Gastroesophageal sphincter (tissue), 4 donors: Measurements from ENCODE around the gene TRIM17. TPM values are rescaled to one million over a fixed set of nuclear protein-coding genes. Genes with fewer than 3 reads are reported as not detected.

Experiments used
- ATAC-seq: fragments of 150-250 bp; one replicate; pipeline ENCODE4 v1.9.1; 2016; ENCODE audit warnings: mild to moderate bottlenecking, moderate library complexity
- H3K27ac ChIP-seq, 4 donors: fragments of 200-600 bp; sonication (generic) in 3 of 4; 1 replicate in 3 of 4; 2 replicates in 1 of 4; pipeline ENCODE4 v1.5.1; 2016 to 2019
- H3K27me3 ChIP-seq: fragments of 200-600 bp; sonication (generic); one replicate; pipeline ENCODE4 v1.5.1; 2019
- H3K36me3 ChIP-seq, 2 donors: fragments of 200-600 bp; sonication (generic); one replicate each; pipeline ENCODE4 v1.5.1; 2019; ENCODE audit warnings: control low read depth in 1 of 2
- H3K4me1 ChIP-seq, 3 donors: fragments of 200-600 bp; sonication (generic); 1 replicate in 2 of 3; 2 replicates in 1 of 3; pipeline ENCODE4 v1.5.1; 2016 to 2019; ENCODE audit warnings: control low read depth in 2 of 3
- H3K4me3 ChIP-seq, 2 donors: fragments of 200-600 bp; sonication (generic); one replicate each; pipeline ENCODE4 v1.5.1; 2019; ENCODE audit warnings: mild to moderate bottlenecking in 1 of 2, moderate library complexity in 1 of 2
- H3K9me3 ChIP-seq, 3 donors: fragments of 200-600 bp; sonication (generic); one replicate each; pipeline ENCODE4 v1.5.1; 2017 to 2019; ENCODE audit warnings: control low read depth in 2 of 3
- CTCF ChIP-seq, 4 experiments: fragments of 200-600 bp in 2 of 4; fragments of 450-650 bp in 2 of 4; sonication (generic) in 1 of 4; IDR thresholded peaks; one replicate each; pipeline ENCODE4 v1.5.1; 2017 to 2019; ENCODE audit warnings: antibody characterized with exemption in 4 of 4, mild to moderate bottlenecking in 2 of 4, moderate library complexity in 2 of 4
- EP300 ChIP-seq: sonication (generic); formaldehyde crosslinking; IDR thresholded peaks from one replicate; pipeline ENCODE4 v1.6.1; 2017; ENCODE audit warnings: antibody characterized with exemption, mild to moderate bottlenecking
- POLR2A ChIP-seq, 2 donors: fragments of 450-650 bp; IDR thresholded peaks; one replicate each; pipeline ENCODE4 v1.6.1; 2017; ENCODE audit warnings: antibody characterized with exemption in 2 of 2, mild to moderate bottlenecking in 2 of 2, moderate library complexity in 1 of 2
- POLR2AphosphoS5 ChIP-seq: sonication (generic); formaldehyde crosslinking; IDR thresholded peaks from one replicate; pipeline ENCODE4 v1.6.1; 2017; ENCODE audit warnings: antibody characterized with exemption
- WGBS, 2 donors: methylation state at CpG; one replicate each; pipeline ENCODE4 v1.1.5; 2018; ENCODE audit warnings: low coverage in 1 of 2; 5-methylcytosine and 5-hydroxymethylcytosine counted together
- total RNA-seq, 4 donors: library from RNA; depleted of rRNA; stranded (reverse); fragments of >200 nt; gene quantifications; one replicate each; pipeline ENCODE4 v1.1.0, GENCODE V29; 2016

TRIM17 gene
- total RNA-seq, 4 donors from 2014 or later, result not detected

- Histone ChIP-seq H3K4me1 (peaks cover 0 to 18% (median 9%) of the 10 kb centered on the region in 3 donors), H3K4me3 (no peak overlapping the region), H3K27me3 (peaks cover 42% of the 10 kb centered on the region), H3K27ac (no peak overlapping the region), H3K9me3 (no peaks in the 10 kb centered on the region), H3K36me3 (no peaks in the 10 kb centered on the region)
- 88 to 93% methylated on average over 3 to 6 of the region's 6 CpGs for WGBS, 2 donors
- ATAC-seq, result no peak
- TF ChIP-seq EP300 (no peak), CTCF (IDR thresholded peaks at IDR 0.05) (no peak), POLR2AphosphoS5 (no peak), POLR2A (IDR thresholded peaks at IDR 0.05) (no peak)
Observed at GRCh38 chr1:228448372-228448771, 31.7 kb upstream of the TRIM17 start.

- no peaks in the 10 kb centered on the region for H3K36me3 ChIP-seq
- no peak for ATAC-seq
- no peak overlapping the region for H3K27ac ChIP-seq
- no peak overlapping the region for H3K4me3 ChIP-seq
- peaks cover 57% of the 10 kb centered on the region for H3K27me3 ChIP-seq
- WGBS, 2 donors, result 49 to 53% methylated on average over 10 to 13 of the region's 15 CpGs
- peaks cover 0 to 18% (median 9%) of the 10 kb centered on the region in 3 donors for H3K4me1 ChIP-seq
- H3K9me3 ChIP-seq, result no peaks in the 10 kb centered on the region
- TF ChIP-seq POLR2A (IDR thresholded peaks at IDR 0.05), result no peak
- no peak for TF ChIP-seq EP300
Observed at GRCh38 chr1:228446852-228447251, 30.2 kb upstream of the TRIM17 start.

- 0% methylated on average over 3 of the region's 51 CpGs; no CpG with 5 or more reads in 1 of the 2 donors for WGBS, 2 donors
- Histone ChIP-seq H3K36me3 (no peaks in the 10 kb centered on the region), H3K27me3 (peaks cover 65% of the 10 kb centered on the region), H3K4me1 (peaks cover 0 to 18% (median 9%) of the 10 kb centered on the region in 3 donors), H3K4me3 (peak overlapping the region in 1 of 2 donors; percentile 45), H3K27ac (peak overlapping the region in 1 of 4 donors; percentile 62), H3K9me3 (no peaks in the 10 kb centered on the region)
- no peak for TF ChIP-seq EP300
- TF ChIP-seq POLR2A (IDR thresholded peaks at IDR 0.05), result no peak
- TF ChIP-seq CTCF (IDR thresholded peaks at IDR 0.05), result no peak
- TF ChIP-seq POLR2AphosphoS5, result no peak
- no peak for ATAC-seq
Observed at GRCh38 chr1:228445843-228446650, 29.4 kb upstream of the TRIM17 start.

- H3K27ac ChIP-seq, result peak overlapping the region in 1 of 4 donors; percentile 62
Observed at GRCh38 chr1:228445490-228445842, 28.8 kb upstream of the TRIM17 start.

GRCh38 chr1:228443395-228443794 lies 26.7 kb upstream of the TRIM17 start:
- Histone ChIP-seq H3K27ac (no peak overlapping the region), H3K27me3 (peaks cover 92% of the 10 kb centered on the region), H3K4me1 (peaks cover 0 to 18% (median 9%) of the 10 kb centered on the region in 3 donors), H3K4me3 (no peak overlapping the region), H3K9me3 (no peaks in the 10 kb centered on the region), H3K36me3 (no peaks in the 10 kb centered on the region)
- no peak for TF ChIP-seq POLR2A (IDR thresholded peaks at IDR 0.05)
- TF ChIP-seq EP300, result no peak
- no peak for TF ChIP-seq CTCF (IDR thresholded peaks at IDR 0.05)
- ATAC-seq, result no peak

More at GRCh38 chr1:228445490-228445842, 28.8 kb upstream of the TRIM17 start:
- ATAC-seq, result no peak
- Histone ChIP-seq H3K4me3 (peak overlapping the region in 1 of 2 donors; percentile 45), H3K27me3 (peaks cover 71% of the 10 kb centered on the region), H3K4me1 (peaks cover 0 to 18% (median 9%) of the 10 kb centered on the region in 3 donors), H3K9me3 (no peaks in the 10 kb centered on the region), H3K36me3 (no peaks in the 10 kb centered on the region)
- TF ChIP-seq CTCF (IDR thresholded peaks at IDR 0.05), result no peak
- no peak for TF ChIP-seq POLR2A (IDR thresholded peaks at IDR 0.05)
- TF ChIP-seq POLR2AphosphoS5, result no peak
- no peak for TF ChIP-seq EP300
- WGBS, 2 donors, result 7 to 8% methylated on average over 10 to 11 of the region's 16 CpGs
